ENCODE measurements around the gene STXBP1.

The STXBP1 gene

DNA sequence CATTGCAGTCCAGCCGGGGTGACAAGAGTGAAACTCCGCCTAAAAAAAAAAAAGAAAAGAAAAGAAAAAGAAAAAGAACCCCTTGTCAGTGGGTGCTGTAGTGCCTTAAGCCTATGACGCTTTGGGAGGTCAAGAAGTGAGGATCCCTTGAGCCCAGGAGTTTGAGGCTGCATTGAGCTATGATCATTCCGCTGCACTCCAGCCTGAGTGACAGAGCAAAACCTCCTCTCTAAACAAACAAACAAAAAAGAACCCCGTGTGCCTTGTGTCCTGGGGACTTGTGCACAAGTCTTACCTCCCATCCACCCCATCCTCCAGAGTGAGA lies 33.5 kb upstream of the STXBP1 start:
- DNase-seq: no peak

DNA sequence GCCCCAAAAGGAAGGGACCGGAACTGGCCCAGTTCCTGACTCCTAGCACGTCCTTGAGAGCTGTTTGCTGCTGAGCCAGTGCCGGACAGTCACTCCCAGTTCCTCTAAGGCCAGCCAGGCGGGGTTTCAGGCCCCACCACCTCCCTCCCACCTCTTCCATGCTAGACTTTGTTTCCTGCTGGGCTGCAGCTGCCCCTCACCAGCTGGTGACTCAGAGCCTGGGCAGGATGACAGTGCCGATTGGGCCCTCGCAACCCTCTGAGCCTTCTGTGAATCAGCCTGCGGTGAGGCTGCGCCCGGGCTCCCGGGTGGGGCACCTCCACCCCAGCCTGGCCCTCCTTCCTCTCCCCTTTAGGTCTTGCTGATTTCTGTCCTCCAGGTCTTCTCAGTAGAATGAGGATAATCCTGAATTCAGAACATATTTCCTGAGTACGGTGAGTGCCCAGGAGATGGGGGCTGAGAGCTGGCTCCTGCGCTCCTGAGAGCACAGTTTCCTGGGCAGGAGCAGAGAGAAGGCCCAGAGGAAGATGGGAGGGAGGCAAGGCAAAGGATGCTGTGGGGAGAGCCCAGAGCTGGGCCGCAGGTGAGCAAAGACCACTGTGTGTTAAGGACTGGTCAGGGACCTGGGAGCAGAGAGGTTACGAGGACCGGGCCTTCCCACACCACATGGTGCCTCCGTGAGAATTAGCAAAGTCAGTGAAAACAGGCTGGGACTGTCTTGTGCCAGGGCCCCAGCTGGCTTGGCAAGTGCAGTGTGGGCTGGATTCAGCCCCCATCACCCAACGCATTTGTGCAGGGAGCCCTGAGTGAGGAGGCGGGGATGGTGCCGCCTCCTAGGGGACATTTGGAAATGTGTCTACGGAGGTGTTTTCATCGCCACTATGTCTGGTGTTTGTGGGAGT lies 32.9 kb upstream of the STXBP1 start:
- DNase-seq: peak; percentile 99

DNA sequence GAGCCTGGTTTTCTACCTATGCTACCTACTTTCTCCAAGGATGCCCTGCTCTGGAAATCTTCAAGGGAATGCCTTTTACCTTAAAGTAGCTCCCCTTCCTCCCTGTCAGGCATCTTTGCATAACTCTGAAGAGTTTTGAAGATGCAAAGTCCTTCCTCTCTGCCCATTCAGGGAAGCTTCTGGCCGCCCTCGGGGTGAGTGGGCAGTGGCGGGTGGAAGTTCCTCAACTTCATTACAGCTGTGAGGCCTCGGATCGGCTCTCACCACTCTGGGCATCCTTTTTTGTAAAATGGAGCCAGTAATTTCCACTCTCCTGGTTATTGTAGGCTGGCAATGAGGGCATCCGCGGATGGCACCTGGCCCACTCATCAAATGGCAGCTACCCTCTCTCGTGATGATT lies 31.7 kb upstream of the STXBP1 start:
- peak; percentile 21 for DNase-seq

DNA sequence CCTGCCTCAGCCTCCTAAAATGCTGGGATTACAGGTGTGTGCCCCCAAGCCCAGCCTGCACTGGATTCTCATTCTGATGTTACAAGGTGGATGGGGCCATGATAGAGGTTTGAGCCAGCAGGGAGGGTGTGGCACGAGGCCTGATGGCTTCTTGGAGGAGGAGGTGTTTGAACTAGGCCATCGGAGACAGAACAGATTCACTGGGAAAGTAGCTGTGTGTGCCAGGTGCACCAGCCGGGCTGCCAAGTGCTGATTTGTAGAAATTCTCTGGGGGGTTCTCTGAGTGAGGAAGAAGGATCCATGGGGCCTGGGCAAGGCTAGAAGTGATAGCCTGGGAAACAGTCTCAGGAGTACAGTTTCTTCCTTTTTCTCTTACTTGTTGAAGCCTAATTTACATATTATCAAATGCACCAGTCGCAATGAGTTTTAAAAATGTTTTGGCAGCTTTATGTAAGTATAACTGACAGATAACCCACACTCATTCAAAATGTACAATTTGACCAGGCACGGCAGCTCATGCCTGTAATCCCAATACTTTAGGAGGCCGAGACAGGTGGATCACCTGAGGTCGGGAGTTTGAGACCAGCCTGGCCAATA lies 31.1 kb upstream of the STXBP1 start:
- DNase-seq: no peak

DNA sequence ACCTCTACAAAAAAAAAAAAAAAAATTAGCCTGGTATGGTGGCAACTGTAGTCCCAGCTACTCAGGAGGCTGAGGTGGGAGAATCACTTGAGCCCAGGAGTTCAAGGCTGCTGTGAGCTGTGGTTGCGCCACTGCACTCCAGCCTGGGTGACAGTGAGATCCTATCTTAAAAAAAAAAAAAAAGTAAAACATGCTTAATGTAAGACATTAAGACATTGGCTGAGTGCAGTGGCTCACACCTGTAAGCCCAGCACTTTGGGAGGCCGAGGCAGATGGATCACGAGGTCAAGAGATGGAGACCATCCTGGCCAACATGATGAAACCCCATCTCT lies 27.6 kb upstream of the STXBP1 start:
- peak; percentile 16 for DNase-seq

DNA sequence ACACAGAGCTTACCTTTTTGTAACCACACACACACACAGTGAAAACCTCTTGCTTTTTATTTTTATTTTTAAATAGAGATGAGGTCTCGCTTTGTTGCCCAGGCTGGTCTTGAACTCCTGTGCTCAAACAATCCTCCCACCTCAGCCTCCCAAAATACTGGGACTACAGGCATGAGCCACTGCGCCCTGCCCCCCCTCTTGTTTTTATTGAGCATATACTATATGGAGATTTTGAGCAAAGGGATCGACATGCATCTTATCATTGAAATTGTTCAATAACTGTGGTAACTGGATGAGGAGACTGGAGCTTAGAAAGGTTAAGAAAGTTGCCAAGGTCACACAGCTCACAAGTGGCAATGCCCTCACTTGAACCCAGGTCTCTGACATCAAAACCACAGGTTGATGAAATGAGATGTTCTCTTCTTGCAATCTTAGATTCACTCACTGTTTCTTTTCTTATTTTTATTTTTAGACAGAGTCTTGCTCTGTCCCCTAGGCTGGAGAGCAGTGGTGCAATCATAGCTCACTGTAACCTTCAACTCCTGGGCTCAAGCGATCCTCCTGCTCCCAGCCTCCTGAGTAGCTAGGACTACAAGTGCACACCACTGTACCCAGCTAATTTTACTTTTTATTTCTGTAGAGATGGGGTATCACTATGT lies 26.8 kb upstream of the STXBP1 start:
- DNase-seq: peak; percentile 72

DNA sequence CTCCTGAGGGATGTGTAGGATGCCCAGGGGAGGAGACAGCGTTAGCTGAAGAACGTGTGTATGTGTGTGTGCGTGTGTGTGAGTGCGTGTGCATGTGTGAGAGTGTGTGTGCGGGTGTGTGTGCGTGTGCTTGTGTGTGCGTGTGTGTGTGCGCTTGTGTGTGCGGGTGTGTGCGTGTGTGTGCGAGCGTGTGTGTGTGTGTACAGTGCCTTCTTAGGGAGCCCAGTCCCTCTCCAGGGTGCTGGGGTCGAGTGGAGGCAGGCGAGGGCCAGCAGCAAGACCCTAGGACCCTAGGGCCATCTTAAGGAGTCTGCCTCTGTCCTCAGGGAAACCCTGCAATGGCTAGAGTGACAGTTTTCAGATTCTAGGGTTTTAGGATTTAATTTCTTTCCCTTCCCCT lies 26.0 kb upstream of the STXBP1 start:
- DNase-seq: no peak

DNA sequence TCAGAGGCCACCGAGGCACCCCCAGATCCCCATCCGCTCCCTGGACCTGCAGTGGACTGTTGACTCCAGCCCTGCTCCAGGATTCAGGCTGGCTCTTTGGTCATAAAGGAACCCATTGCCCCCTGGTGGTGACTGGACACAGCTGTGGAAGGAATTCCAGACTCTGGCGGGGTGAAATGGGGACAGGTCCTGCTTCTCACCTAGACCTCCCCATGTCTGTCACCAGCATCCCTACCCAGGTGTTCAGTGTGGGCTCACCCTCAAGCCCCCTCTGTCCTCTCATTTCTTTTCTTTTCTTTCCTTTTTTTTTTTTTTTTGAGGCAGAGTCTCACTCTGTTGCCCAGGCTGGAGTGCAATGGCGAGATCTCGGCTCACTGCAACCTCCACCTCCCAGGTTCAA lies 25.5 kb upstream of the STXBP1 start:
- DNase-seq: peak; percentile 44

DNA sequence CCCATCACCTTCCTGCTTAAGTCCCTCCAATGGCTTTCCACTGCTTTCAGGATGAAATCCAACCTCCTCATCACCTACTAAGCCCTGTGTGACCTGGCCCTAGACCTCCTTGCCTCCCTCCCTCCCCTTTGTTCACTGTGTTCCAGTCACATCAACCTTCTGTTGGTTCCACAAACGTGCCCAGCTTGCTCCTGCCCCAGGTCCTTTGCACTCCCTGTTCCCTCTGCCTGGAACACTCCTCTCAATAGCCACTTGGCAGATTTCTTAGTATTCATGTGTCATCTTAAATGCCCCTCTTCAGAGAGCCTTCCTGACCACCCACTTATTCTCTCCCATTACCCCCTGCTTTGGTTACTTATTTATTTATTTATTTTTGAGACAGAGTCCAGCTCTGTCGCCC lies 24.1 kb upstream of the STXBP1 start:
- no peak for DNase-seq

DNA sequence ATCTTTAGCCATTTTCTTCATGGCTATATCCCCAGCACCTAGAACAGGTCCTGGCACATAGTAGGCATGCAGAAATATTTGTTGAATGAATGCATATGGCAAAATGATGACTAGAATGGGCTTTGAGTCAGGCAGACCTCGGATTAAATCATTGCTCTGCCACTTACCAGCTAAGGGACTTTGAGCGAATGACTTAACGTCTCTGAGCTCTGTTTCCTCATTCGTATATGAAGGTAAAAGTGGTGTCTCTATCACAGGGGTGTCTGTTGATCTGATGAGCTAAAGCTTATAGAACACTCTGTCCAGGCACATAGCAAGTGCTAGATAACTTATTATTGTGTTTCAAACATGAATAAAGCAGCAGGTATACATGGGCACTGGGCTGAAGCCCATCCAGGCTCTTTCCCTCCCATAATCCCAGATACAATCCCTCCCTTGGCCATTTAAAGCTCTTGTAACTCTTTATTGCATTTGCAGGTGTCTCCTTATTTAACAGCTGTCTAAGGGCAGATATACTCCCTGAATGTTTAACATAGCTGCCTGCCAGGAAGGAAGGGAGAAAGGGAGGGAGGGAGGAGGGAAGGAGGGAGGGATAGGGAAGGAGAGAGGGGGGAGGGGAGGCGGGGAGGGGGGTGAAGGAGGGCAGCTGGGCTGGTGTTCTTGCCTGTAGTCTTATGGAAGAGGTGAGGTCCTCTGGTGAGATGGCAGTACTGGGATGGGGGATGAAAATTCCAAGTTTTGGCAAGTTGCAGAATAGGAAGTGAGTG lies 23.2 kb upstream of the STXBP1 start:
- DNase-seq: no peak

DNA sequence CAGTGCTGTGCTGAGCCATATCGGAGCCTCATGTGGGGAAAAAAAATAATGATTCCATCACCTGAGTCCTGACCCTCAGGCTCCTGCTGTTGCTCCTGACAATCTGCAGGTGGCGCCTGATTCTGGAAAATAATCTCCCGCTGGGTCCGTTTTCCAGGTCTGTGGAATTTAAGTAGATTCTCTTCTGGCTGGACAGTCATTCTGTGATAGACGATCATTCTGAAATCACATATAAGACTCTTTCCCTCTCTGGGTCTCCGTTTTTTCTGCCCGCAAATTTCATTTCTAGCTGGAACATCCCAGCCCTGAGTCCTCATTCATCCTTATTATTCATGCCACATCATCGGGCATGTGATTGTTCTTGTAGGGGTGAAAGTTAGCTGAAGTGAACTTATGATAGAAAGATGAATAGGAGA lies 22.1 kb upstream of the STXBP1 start:
- DNase-seq: peak; percentile 23

DNA sequence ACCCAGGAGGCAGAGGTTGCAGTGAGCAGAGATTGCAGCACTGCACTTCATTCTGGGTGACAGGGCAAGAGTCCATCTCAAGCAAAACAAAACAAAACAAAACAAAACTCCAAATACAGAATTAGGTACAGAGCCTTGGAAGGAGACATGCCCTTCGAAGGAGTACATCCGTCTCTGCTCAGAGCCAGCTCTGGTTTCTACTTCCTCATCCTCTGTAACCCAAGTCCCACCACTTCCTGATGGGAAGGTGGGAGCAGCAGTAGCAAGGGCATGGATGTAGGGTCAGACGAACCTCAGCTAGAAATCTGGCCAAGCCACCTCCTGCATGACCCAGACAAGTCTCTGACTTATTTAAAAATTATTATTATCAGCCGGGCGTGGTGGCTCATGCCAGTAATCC lies 16.5 kb upstream of the STXBP1 start:
- DNase-seq: peak; percentile 76

DNA sequence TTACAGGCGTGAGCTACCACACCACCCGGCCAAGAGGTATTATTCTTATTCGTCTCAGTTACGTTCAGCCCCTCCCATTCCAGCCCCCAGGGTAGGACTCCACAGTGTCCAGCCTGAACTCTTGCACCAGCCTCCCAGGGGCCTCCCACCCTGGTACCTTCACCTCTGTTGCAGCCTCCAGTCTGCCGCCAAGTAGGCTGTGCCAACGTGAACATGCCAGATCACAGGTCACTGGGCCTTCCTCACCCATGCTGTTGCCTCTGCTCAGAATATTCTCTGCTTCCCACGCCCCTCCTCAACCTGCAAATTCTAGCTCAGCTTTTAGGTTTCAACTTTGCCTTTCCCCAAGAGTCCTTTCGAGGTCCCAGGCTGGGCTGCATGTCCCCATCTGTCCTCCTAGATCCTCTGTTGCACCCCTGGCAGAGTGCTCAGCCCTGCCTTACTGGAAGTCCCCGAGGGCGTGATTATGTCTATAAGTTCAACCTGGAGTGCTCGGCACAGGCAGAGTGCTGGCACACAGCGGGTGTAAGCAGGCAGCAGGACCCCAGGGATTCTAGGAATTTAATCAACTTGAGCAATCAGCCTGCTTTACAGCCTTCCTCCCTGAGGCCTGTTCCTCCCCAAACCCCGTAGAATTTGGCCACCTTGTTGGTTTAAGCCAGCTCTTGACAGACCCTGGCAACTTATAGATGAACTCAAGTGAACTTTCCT lies 13.1 kb upstream of the STXBP1 start:
- DNase-seq: no peak

DNA sequence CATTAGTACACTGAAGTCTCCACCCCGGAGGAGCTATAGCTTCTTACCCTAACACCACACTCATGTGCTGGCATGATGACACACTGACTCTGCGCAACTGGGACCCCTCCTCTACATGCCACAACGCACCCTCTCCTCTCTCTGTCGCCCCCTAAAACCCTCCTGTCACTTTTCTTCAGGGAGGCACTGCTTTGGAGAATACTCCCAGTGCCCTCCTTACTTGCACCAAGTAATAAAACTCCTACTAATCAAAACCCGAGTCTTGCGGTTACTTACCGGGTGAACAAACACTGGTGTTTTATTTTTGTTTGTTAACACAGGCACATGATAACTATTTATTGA lies 12.6 kb upstream of the STXBP1 start:
- DNase-seq: no peak

DNA sequence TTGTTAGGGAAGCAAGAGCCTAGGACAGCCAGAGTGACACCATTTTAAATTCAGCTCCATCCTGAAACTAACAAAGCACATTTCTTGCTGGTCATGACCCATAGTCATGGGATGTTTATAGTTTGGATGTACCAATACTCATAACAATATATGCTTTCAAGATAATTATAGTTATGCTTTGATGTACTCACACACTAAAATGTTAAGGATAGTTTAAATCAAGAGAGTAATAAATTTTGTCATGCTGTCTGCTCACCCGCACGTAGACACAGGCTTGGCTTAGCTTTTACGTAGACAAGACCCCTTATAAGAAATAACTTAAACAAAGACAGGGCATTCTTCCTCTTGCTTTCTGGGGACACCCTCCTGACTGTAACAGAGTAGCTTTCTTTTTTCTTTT lies 8.9 kb upstream of the STXBP1 start:
- no peak for DNase-seq

DNA sequence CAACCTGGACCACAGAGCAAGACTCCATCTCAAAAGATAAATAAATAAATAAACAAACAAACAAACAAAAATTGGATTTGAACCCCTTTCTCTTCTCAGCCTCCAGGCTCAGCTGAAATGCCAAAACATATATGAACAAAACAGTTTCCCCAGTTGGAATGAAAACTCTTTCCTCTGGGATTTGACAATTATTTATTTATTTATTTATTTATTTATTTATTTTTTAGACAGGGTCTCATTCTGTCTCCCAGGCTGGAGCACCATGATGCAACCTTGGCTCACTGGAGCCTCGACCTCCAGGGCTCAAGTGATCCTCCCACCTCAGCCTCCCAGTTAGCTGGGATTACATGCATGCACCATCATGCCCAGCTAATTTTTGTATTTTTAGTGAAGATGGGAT lies 6.0 kb upstream of the STXBP1 start:
- no peak for DNase-seq

DNA sequence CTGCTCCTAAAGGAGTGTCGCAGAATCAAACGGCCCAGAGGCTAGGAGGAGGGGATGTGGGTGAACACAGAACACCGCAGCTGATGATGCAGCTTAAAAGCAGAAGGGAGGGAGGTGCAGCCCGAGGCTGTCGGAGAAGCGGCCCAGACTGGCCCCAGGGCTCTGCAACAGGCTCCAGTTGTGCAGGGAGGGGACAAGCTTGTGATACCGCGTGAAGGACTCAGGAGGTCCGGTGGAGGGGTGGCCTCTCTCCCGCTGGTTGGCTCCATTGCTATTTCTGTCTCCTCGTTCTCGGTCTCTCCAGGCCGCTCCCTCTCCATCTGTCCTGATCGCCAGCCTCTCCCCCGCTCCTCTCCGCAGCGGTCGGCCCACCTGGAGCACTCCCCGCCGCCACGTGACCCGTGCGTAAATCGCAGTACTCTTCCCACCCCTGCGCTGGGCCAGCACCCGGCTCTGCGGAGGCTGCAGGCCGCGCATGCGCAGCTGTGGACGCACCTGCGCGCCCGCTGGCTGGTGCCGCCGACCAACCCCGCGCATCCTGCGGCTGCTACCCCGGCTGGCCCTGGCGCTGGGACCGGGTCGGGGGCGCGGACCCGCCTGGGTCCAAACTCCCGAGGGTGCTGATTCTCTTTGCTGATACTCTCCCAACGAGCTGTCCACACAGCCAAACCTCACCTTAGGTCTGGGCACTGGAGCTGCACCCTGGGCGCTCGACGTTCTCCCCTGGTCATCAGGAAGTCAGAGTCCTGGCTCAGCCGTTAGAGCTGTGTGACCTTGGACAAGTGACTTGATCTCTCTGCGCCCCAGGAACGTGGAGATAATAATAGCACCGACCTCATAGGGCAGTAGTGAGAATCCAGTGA lies 3.7 kb upstream of the STXBP1 start:
- DNase-seq: peak; percentile 58

DNA sequence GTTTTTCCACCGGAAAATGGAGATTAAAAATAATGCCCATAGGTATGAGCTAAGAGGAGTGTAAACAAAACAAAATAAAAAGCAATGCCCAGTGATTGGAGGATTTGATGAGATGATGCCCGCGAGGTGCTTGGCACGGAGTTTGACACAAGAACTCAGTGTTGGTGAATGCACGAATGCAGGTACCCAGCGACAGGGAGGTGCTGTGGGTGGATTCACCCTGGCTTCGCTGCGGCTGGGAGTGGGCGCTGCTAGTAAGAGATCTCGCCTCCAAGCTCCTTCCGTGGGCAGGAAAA lies 526 bp upstream of the STXBP1 start:
- DNase-seq: no peak

DNA sequence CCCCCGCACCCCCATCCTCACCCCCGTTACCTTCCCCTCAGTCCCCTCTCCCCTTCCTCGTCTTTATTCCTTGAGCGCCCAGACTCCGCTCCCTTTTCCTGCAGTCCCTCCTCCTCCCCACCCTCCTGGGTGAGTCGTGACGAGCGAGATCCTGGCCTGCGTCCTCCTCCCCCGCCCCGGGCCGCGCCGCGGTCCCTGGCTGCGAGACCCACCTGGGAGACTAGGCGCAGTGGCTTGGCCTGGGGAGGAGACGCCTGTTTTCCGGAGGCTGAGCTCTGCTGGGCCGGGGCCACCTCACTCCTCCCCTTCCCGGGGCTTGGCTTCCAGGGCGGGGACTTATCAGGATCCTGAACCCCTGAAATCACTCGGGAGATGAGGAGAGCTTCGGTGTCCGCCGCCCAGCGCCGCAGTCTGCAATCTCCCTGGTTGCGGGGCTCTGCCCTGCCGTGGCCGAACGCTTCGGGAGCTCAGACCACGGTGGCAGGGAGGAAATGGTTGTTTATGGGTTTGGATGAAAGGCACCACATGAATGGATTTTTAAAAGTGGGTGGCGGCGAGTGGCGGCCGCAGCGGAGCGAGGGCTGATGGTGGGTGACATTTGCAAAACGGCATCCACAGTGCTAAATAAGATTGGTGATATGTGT lies 984 bp downstream of the STXBP1 start:
- no peak for DNase-seq

DNA sequence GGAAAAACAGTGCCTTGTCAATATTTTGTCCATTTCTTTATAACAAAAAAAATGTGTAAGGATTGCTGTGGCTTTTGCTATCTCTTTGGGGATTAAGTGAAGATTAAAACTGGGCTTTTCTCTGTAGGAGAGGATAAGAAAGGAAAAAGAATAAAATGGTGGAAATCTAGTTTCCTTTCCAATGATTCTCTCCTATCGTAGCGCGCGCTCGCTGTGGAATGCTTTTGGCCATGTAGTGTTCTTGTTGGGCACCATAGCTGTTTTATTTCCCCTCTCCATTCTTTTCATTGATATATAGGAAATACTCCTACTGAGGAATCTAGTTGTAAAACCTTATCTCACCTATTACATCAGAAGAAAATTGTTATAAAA lies 1.5 kb downstream of the STXBP1 start:
- DNase-seq: no peak

DNA sequence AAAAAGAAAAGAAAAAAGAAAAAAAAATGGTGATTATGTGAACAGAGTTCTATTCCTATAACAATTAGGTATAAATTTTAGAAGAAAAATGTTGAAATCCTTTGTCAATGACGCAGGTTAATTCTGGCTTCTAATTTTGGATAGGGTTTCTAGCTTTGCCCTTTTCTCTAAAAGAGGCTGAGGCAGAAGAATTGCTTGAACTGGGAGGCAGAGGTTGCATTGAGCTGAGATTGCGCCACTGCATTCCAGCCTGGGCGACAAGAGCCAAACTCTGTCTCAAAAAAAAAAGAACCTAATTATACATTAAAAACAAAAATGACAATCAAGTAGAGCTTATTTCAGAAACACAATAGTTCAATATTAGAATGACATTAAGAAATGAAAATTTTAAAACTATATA lies 2.9 kb downstream of the STXBP1 start:
- DNase-seq: no peak
